HG02981 (cell line): ENCODE results near the gene ZNF613.
"Not testable (repeated sequence)": the region's sequence is repeated elsewhere in the genome, so short reads cannot be mapped to it uniquely, and the experiment has no call there.

ENCODE experiments used
- ATAC-seq: cut with Tn5 transposase; IDR thresholded peaks from one replicate; pipeline ENCODE4 v1.9.1; 2021; ENCODE audit warnings: mild to moderate bottlenecking, moderate library complexity; ENCODE audit not compliant: unreplicated experiment

The ZNF613 gene

GRCh38 chr19:51938936-51939335 lies 11.7 kb downstream of the ZNF613 start:
- no peak for ATAC-seq

- no peak for ATAC-seq
Observed at GRCh38 chr19:51944798-51945552, 17.7 kb downstream of the ZNF613 start.

- ATAC-seq: no peak
Observed at GRCh38 chr19:51946602-51947001, 19.3 kb downstream of the ZNF613 start.

GRCh38 chr19:51948975-51949374 lies 21.7 kb downstream of the ZNF613 start:
- no peak for ATAC-seq

- ATAC-seq: not testable (repeated sequence)
Observed at GRCh38 chr19:51957846-51958245, 30.6 kb downstream of the ZNF613 start.

GRCh38 chr19:51959791-51960190 lies 32.5 kb downstream of the ZNF613 start:
- no peak for ATAC-seq

GRCh38 chr19:51960621-51961233 lies 33.5 kb downstream of the ZNF613 start:
- ATAC-seq: not testable (repeated sequence)

- ATAC-seq: no peak
Observed at GRCh38 chr19:51965583-51965982, 38.3 kb downstream of the ZNF613 start.

- no peak for ATAC-seq
Observed at GRCh38 chr19:51970718-51971117, 43.4 kb downstream of the ZNF613 start.

- ATAC-seq: no peak
Observed at GRCh38 chr19:51971624-51972023, 44.4 kb downstream of the ZNF613 start.

GRCh38 chr19:51975787-51976186 lies 48.5 kb downstream of the ZNF613 start:
- not testable (repeated sequence) for ATAC-seq

- no peak for ATAC-seq
Observed at GRCh38 chr19:51976852-51977251, 49.6 kb downstream of the ZNF613 start.

- no peak for ATAC-seq
Observed at GRCh38 chr19:51977346-51977745, 50.1 kb downstream of the ZNF613 start.

GRCh38 chr19:51978882-51979281 lies 51.6 kb downstream of the ZNF613 start:
- ATAC-seq: no peak

GRCh38 chr19:51980116-51980736 lies 53.0 kb downstream of the ZNF613 start:
- ATAC-seq: no peak

- not testable (repeated sequence) for ATAC-seq
Observed at GRCh38 chr19:51980926-51981325, 53.7 kb downstream of the ZNF613 start.

- ATAC-seq: no peak
Observed at GRCh38 chr19:51983361-51983760, 56.1 kb downstream of the ZNF613 start.

- ATAC-seq: peak; percentile 76
Observed at GRCh38 chr19:51986309-51987291, 59.3 kb downstream of the ZNF613 start, which contains the start of gene ZNF350. Gene ZNF350 (minus strand): TSS chr19:51986840. CDS start chr19:51974360, 12,480 bp downstream.

GRCh38 chr19:51993422-51993821 lies 66.2 kb downstream of the ZNF613 start:
- no peak for ATAC-seq

GRCh38 chr19:51994048-51994644 lies 66.9 kb downstream of the ZNF613 start:
- no peak for ATAC-seq
